H1 (cell line): ENCODE results near the gene ARHGAP8. TPM values are rescaled to one million over a fixed set of nuclear protein-coding genes. Genes with fewer than 3 reads are reported as not detected.

Source experiments
- polyA plus RNA-seq, 7 experiments: library from polyadenylated mRNA; depleted of rRNA in 3 of 7; stranded (reverse) in 5 of 7; unstranded in 2 of 7; fragments of >200 nt in 5 of 7; fragments of 200-250 nt in 2 of 7; gene quantifications; 1 replicate in 5 of 7; 2 replicates in 1 of 7; 4 replicates in 1 of 7; pipeline versions ENCODE4 v1.2.1 to v1.2.3, GENCODE V29; 2011 to 2013; ENCODE audit warnings: missing spikeins in 2 of 7, mixed read lengths in 2 of 7
- total RNA-seq: library from RNA; stranded (reverse); fragmentation: NEBNext Ultra II Directional; extraction: Animal tissue kit (Norgen Biotek cat#: 25700); gene quantifications from 2 replicates; pipeline ENCODE4 v1.2.1, GENCODE V29; 2021
- TF ChIP-seq, protein P1 (sequence below): IDR thresholded peaks from 2 replicates; pipeline ENCODE4 v1.6.1; 2012; ENCODE audit warnings: inconsistent platforms
- TF ChIP-seq, protein P2 (sequence below): IDR thresholded peaks from 2 replicates; pipeline ENCODE4 v1.6.1; 2012; ENCODE audit warnings: inconsistent platforms

Gene ARHGAP8
- total and polyA plus RNA-seq, 2 of the 8 experiments (the other 6 are each of a cell fraction or from before 2014, with no cell fraction given) = 35.6 to 47.7 TPM

DNA sequence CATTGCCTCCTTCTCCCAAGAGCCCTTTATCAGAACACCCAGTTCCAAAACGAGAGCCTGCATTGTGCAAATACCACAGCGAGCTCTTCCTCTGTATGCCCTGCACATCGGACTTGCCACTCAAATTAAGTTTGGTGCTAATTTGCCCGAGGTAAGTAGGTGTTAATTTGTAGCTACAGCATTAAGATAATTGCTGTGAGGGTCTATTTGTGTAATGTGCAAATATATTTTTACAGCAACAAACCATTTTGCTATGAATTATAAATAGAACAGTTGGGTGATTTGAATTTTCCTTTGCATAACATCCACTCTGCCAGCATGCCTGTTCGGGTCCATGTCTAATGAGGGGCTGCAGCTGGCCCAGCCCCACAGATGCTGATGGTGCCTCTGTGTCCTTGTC, 8.1 kb downstream of the ARHGAP8 start (continued):
- TF ChIP-seq, protein P1, sequence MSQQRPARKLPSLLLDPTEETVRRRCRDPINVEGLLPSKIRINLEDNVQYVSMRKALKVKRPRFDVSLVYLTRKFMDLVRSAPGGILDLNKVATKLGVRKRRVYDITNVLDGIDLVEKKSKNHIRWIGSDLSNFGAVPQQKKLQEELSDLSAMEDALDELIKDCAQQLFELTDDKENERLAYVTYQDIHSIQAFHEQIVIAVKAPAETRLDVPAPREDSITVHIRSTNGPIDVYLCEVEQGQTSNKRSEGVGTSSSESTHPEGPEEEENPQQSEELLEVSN = no peak
- TF ChIP-seq, protein P2, sequence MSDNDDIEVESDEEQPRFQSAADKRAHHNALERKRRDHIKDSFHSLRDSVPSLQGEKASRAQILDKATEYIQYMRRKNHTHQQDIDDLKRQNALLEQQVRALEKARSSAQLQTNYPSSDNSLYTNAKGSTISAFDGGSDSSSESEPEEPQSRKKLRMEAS = no peak
